ENCODE data around the gene BRF1.

DNA sequence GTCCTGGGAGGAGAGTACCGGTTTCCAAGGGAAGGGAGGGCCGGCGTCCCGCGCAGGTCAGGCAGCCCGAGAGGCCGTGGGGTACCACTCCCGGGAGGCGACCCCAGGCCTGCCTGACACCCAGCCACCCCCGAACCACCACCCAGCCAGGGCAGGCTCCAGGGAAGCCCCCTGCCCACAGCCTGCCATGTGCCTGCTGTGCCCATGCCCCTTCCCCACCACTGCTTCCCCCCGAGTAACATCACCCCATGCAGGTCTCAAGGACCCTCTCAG lies 122.0 kb downstream of the BRF1 start:
- no peak for TF ChIP-seq EZH2 (IDR thresholded peaks at IDR 0.05)
- TF ChIP-seq POLR2AphosphoS5 (IDR thresholded peaks at IDR 0.05; ENCODE audit: borderline replicate concordance, low read depth, low read length): no peak

Measured in SK-N-MC (cell line).